GM19463 (cell line): ENCODE results near the gene MAP3K21.

Experiments
- ATAC-seq: cut with Tn5 transposase; IDR thresholded peaks from one replicate; pipeline ENCODE4 v1.9.1; 2021; ENCODE audit warnings: mild to moderate bottlenecking, moderate library complexity; ENCODE audit not compliant: unreplicated experiment

The MAP3K21 gene

GRCh38 chr1:233357595-233358397 lies 30.3 kb downstream of the MAP3K21 start:
- ATAC-seq, result no peak

GRCh38 chr1:233359431-233359830 lies 31.9 kb downstream of the MAP3K21 start:
- no peak for ATAC-seq

- no peak for ATAC-seq
These were observed 32.4 kb downstream of the MAP3K21 start for GRCh38 chr1:233359905-233360304.

GRCh38 chr1:233360525-233361102 lies 33.1 kb downstream of the MAP3K21 start:
- no peak for ATAC-seq

- no peak for ATAC-seq
These were observed 34.4 kb downstream of the MAP3K21 start for GRCh38 chr1:233361876-233362275.

- ATAC-seq, result no peak
These were observed 35.2 kb downstream of the MAP3K21 start for GRCh38 chr1:233362743-233363142.

GRCh38 chr1:233364026-233364425 lies 36.5 kb downstream of the MAP3K21 start:
- ATAC-seq, result no peak

- no peak for ATAC-seq
These were observed 37.4 kb downstream of the MAP3K21 start for GRCh38 chr1:233364695-233365539.

- ATAC-seq, result no peak
These were observed 39.1 kb downstream of the MAP3K21 start for GRCh38 chr1:233366575-233366974.

GRCh38 chr1:233367057-233367803 lies 39.7 kb downstream of the MAP3K21 start:
- no peak for ATAC-seq

GRCh38 chr1:233368106-233368788 lies 40.7 kb downstream of the MAP3K21 start:
- no peak for ATAC-seq

GRCh38 chr1:233368789-233369130 lies 41.2 kb downstream of the MAP3K21 start:
- ATAC-seq, result no peak

- ATAC-seq, result no peak
These were observed 44.9 kb downstream of the MAP3K21 start for GRCh38 chr1:233372218-233373120.

GRCh38 chr1:233373226-233373625 lies 45.7 kb downstream of the MAP3K21 start:
- no peak for ATAC-seq

- no peak for ATAC-seq
These were observed 48.1 kb downstream of the MAP3K21 start for GRCh38 chr1:233375653-233376052.

- no peak for ATAC-seq
These were observed 49.0 kb downstream of the MAP3K21 start for GRCh38 chr1:233376382-233377110.

GRCh38 chr1:233379869-233380438 lies 52.4 kb downstream of the MAP3K21 start:
- ATAC-seq, result peak; percentile 65

GRCh38 chr1:233381806-233382205 lies 54.3 kb downstream of the MAP3K21 start:
- ATAC-seq, result no peak
